Purkinje cell (primary cell): ENCODE results near the gene APEH. TPM values are rescaled to one million over a fixed set of nuclear protein-coding genes. Genes with fewer than 3 reads are reported as not detected.

Experiments used
- polyA plus RNA-seq: library from polyadenylated mRNA; unstranded; fragments of >200 nt; fragmentation: Nextera tagmentation; gene quantifications from 2 replicates; pipeline ENCODE4 v1.2.1, GENCODE V29; 2014

Gene APEH
- polyA plus RNA-seq, result 78.1 and 87.5 TPM in 2 replicates

GRCh38 chr3:49673715-49674496 lies at the start of gene APEH:
Gene APEH (plus strand): TSS chr3:49674351. CDS start chr3:49674402, 51 bp downstream.

DNA sequence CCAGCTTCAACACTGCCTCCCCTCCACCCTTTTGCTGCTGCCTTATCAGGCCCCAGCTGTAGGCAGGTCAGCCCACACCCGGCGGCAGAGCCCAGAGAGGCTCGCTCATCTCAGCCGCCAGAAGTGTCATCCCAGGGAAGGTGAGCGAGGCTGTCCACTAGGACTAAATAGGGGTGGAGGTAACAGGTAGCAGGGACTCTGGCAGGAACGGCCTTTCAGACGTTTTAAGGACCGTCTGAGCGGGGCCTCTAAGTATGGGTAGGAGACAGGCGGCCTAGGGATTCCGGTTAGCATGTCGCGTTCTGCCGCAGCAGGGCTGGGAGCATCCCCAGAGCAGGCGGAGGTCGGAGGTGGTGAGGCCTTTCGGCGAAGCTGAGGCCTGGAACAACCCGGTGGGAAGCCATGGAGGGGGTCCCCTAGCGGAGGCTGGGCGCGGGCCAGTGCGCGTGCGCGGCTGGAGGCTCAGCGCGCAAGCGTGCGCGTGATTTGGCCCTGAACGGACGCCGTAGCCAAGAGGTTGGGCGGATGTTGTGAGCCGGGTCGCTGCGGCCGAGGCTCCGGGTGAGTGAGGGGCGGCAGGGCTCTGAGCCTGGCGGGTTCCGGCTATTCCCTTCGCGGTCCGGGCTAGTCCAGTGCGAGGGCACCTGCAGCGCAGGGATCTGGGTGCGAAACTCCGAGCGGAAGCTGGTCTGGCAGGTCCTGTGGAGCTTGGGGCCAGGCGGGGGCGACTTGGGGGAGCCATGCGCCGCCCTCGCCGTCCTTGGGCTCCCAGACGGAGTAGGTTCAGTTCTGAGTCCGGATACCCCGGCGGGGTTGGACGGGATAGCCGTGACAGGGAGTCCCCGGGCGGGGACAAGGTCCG lies 15.1 kb downstream of the APEH start, which contains the start of the genes MST1 and RNF123:
Gene MST1, minus strand, starts transcription at position 429 of the 862 bp plus-strand sequence. CDS start 783 bp downstream, outside the sequence.
Gene RNF123, plus strand, starts transcription at position 512 of the 862 bp plus-strand sequence. CDS start 1,609 bp downstream, outside the sequence.

GRCh38 chr3:49719214-49719884 lies 45.2 kb downstream of the APEH start, which contains the start of gene AMIGO3:
Gene AMIGO3 (minus strand): TSS chr3:49719684. CDS start chr3:49719465, 219 bp downstream.

DNA sequence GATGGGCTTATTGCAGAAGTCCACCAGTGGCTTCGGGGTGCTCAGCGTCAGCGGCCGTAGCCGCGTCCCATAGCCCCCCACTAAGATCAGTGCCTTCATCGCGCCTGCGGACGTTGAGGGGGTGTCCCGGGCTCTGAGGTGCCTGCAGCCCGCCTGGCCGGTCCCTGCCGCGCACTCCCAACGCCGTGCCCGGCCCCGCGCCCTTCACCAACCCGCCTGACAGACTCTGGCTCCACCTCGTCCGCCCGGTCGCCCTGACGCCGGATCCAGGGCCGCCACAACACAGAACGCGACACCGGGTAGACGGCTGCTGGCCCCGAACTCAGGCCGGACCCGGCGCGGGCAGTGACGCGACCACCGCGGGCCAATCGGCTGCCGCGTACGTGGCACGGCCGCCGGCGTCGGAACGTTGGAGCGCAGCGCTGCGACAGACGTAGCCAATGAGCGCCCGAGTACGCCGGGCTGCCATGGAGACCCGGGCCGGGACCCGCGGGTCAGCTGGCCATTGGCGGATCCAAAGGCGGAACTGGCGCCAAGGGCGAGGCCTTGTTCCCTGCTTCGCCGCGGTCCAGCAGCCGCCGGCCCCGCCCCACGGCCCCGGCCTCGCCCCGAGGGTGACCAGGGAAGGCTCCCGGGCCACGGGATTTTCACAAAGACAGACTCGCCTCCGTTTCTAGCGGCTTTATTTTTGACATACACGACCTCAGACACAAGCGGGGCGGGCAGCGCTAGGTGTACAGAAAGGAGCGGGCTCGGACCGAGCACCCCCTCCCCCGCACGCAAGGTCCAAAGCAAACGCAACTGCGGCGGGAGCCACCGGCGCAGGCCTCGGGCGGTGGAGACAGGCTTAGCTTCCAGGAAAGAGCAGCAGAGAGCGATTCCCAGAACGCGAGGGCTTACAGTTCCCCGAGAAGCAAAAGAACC lies 49.7 kb downstream of the APEH start, which contains the start of gene GMPPB:
Gene GMPPB, minus strand, starts transcription at position 324 of the 924 bp plus-strand sequence. Its CDS starts 225 bp downstream, at position 99.

Other genes with a start within 250 kb of the APEH start
- 4.1 and 6.9 TPM in 2 replicates for gene NICN1, start 245.0 kb upstream of the APEH start, polyA plus RNA-seq
- 4.3 and 5.5 TPM in 2 replicates for gene DAG1, start 204.1 kb upstream of the APEH start, polyA plus RNA-seq
- 1.5 and 4.4 TPM in 2 replicates for gene BSN, start 119.9 kb upstream of the APEH start, polyA plus RNA-seq
- gene MST1, start 15.1 kb downstream of the APEH start, polyA plus RNA-seq, result 0.52 and 1.3 TPM in 2 replicates
- 23.9 and 24.0 TPM in 2 replicates for gene RNF123, start 15.2 kb downstream of the APEH start, polyA plus RNA-seq
- gene AMIGO3, start 45.3 kb downstream of the APEH start, polyA plus RNA-seq, result not detected in 2 replicates
- 3.7 and 6.0 TPM in 2 replicates for gene GMPPB, start 49.6 kb downstream of the APEH start, polyA plus RNA-seq
- gene IP6K1, start 112.2 kb downstream of the APEH start, polyA plus RNA-seq, result 2.9 and 3.6 TPM in 2 replicates
- not detected in 2 replicates for gene CDHR4, start 125.5 kb downstream of the APEH start, polyA plus RNA-seq
- gene INKA1, start 128.9 kb downstream of the APEH start, polyA plus RNA-seq, result not detected in 2 replicates
- gene UBA7, start 139.6 kb downstream of the APEH start, polyA plus RNA-seq, result 0.52 TPM in 1 of 2 replicates, not detected in the other
- gene TRAIP, start 182.2 kb downstream of the APEH start, polyA plus RNA-seq, result 0.78 and 4.3 TPM in 2 replicates
- gene CAMKV, start 195.6 kb downstream of the APEH start, polyA plus RNA-seq, result 0.11 and 22.0 TPM in 2 replicates
- not detected in 2 replicates for gene MST1R, start 229.5 kb downstream of the APEH start, polyA plus RNA-seq